ENCODE measurements around the gene RAB8B.
A peak's percentile ranks its signal among the peaks of the same experiment; 100 is the strongest.

The RAB8B gene

GRCh38 chr15:63156086-63156710, 33.2 kb upstream of the RAB8B start:
- no peak for DNase-seq (ENCODE audit: low read depth)
- peak overlapping the region; percentile 94 for H3K4me3 ChIP-seq (ENCODE audit: low read depth, low read length)
- TF ChIP-seq, protein P1, sequence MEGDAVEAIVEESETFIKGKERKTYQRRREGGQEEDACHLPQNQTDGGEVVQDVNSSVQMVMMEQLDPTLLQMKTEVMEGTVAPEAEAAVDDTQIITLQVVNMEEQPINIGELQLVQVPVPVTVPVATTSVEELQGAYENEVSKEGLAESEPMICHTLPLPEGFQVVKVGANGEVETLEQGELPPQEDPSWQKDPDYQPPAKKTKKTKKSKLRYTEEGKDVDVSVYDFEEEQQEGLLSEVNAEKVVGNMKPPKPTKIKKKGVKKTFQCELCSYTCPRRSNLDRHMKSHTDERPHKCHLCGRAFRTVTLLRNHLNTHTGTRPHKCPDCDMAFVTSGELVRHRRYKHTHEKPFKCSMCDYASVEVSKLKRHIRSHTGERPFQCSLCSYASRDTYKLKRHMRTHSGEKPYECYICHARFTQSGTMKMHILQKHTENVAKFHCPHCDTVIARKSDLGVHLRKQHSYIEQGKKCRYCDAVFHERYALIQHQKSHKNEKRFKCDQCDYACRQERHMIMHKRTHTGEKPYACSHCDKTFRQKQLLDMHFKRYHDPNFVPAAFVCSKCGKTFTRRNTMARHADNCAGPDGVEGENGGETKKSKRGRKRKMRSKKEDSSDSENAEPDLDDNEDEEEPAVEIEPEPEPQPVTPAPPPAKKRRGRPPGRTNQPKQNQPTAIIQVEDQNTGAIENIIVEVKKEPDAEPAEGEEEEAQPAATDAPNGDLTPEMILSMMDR (IDR thresholded peaks at IDR 0.05; ENCODE audit: low read depth, low read length, missing control alignments), result no peak
- in situ Hi-C loops (cut with HindIII; ENCODE audit: low sequenced_read_pairs), result no loop called here

DNA sequence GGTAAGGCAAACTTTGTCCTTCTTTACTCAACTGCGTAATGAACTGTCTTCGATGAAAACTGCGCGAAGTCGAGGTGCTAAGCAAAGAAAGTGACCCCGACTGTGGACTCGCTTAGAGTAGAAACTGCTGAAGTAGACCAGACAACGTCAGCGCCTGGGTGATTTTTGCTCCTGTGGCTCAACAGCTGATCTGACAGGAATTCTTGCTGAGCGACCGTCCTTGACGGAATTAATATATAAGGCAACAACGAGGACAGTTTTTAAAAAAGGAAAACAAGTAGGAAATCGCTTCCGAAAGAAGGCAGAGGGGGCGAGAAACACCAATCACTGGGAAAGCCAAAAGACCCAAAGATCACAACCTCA, 32.7 kb upstream of the RAB8B start:
- TF ChIP-seq, protein P1 (IDR thresholded peaks at IDR 0.05; ENCODE audit: low read depth, low read length, missing control alignments), result no peak
- no peak for DNase-seq (ENCODE audit: low read depth)
- in situ Hi-C loops (cut with HindIII; ENCODE audit: low sequenced_read_pairs), result no loop called here
- H3K4me3 ChIP-seq (ENCODE audit: low read depth, low read length), result peak overlapping the region; percentile 94

GRCh38 chr15:63157118-63157843, 32.1 kb upstream of the RAB8B start, which contains the start of gene RPS27L:
RPS27L (minus strand) TSS chr15:63157477; CDS start chr15:63157405, 72 bp downstream.
- in situ Hi-C loops (cut with HindIII; ENCODE audit: low sequenced_read_pairs), result no loop called here

DNA sequence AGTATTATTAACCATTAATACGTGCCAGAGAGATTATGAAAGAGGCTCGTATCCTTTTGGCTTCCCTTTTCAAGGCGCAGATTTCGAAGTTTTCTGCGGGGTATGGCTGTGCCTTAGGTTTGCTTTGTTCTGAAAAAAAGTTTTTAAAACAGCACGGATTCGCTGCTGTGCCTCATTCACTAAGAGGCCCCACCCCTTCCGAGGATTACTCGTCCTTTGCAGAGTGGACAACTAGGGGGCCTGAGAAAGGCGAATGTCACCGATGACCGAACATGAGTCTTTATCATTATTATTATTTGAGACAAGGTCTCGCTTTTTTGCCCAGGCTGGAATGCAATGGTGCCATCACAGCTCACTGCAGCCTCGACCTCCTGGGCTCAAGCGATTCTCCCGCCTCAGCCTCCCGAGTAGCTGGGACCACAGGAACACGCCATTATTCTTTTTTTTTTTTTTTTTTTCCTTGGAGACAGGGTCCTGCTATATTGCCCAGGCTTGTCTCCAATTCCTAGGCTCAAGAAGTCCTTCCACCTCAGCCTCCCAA, 31.4 kb upstream of the RAB8B start:
- in situ Hi-C loops (cut with HindIII; ENCODE audit: low sequenced_read_pairs), result no loop called here
- TF ChIP-seq, protein P1 (IDR thresholded peaks at IDR 0.05; ENCODE audit: low read depth, low read length, missing control alignments), result peak; percentile 25
- peak overlapping the region; percentile 94 for H3K4me3 ChIP-seq (ENCODE audit: low read depth, low read length)
- DNase-seq (ENCODE audit: low read depth), result peak; percentile 53

More at GRCh38 chr15:63157118-63157843, 32.1 kb upstream of the RAB8B start, which contains the start of gene RPS27L:
- peak; percentile 81 for DNase-seq (ENCODE audit: low read depth)
- H3K4me3 ChIP-seq (ENCODE audit: low read depth, low read length), result peak within 1 kb of the TSS; percentile 94
- TF ChIP-seq, protein P1 (IDR thresholded peaks at IDR 0.05; ENCODE audit: low read depth, low read length, missing control alignments), result no peak

GRCh38 chr15:63160638-63161037, 28.8 kb upstream of the RAB8B start:
- no peak for DNase-seq (ENCODE audit: low read depth)
- in situ Hi-C loops (cut with HindIII; ENCODE audit: low sequenced_read_pairs), result no loop called here
- H3K4me3 ChIP-seq (ENCODE audit: low read depth, low read length), result no peak overlapping the region
- TF ChIP-seq, protein P1 (IDR thresholded peaks at IDR 0.05; ENCODE audit: low read depth, low read length, missing control alignments), result no peak

DNA sequence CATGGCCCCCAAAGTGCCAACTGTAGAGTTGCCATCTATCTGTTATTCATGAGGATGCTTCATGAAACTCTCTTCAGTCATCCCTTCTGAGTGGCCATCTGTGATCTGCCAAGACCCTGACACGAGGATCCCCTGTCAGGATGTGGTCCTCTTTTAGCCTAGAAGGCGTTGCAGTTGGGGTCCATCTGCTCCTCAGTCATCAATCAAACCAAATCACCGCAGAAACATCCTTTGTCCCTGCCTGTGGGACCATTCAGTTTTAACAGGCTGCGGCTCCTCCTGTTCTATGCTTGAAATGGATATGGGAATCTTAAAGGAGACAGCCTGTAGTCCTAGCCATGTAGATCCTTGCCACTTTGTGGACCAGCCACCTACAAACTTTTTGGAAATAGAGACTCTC, 26.2 kb upstream of the RAB8B start:
- TF ChIP-seq, protein P1 (IDR thresholded peaks at IDR 0.05; ENCODE audit: low read depth, low read length, missing control alignments), result no peak
- in situ Hi-C loops (cut with HindIII; ENCODE audit: low sequenced_read_pairs), result no loop called here
- H3K4me3 ChIP-seq (ENCODE audit: low read depth, low read length), result no peak overlapping the region
- no peak for DNase-seq (ENCODE audit: low read depth)
